Thyroid gland (tissue), 4 donors: Measurements from ENCODE around the gene CD99L2. TPM values are rescaled to one million over a fixed set of nuclear protein-coding genes. Genes with fewer than 3 reads are reported as not detected.

ENCODE experiments used
- DNase-seq, 2 donors: peaks; one replicate each; pipeline ENCODE4 v3.0.0-alpha.2; 2019
- H3K27ac ChIP-seq, 3 donors: fragments of 200-600 bp; sonication (generic); 1 replicate in 2 of 3; 2 replicates in 1 of 3; pipeline ENCODE4 v1.5.1; 2016 to 2019; ENCODE audit warnings: mild to moderate bottlenecking in 1 of 3, moderate library complexity in 1 of 3
- H3K27me3 ChIP-seq: fragments of 200-600 bp; sonication (generic); one replicate; pipeline ENCODE4 v1.5.1; 2019
- H3K36me3 ChIP-seq, 2 donors: fragments of 200-600 bp; sonication (generic); one replicate each; pipeline ENCODE4 v1.5.1; 2016 to 2019
- H3K4me1 ChIP-seq, 2 donors: fragments of 200-600 bp; sonication (generic); one replicate each; pipeline ENCODE4 v1.5.1; 2017 to 2019
- H3K4me3 ChIP-seq, 3 donors: fragments of 200-600 bp; sonication (generic); replicated peaks in 1 of 3; 1 replicate in 2 of 3; 2 replicates in 1 of 3; pipeline ENCODE4 v1.5.1; 2016; ENCODE audit warnings: mild to moderate bottlenecking in 1 of 3
- H3K9me3 ChIP-seq: fragments of 200-600 bp; sonication (generic); one replicate; pipeline ENCODE4 v1.5.1; 2017
- CTCF ChIP-seq, 6 experiments: fragments of 200-600 bp in 3 of 6; fragments of 450-650 bp in 3 of 6; sonication (generic) in 3 of 6; IDR thresholded peaks; one replicate each; pipeline ENCODE4 v1.5.1; 2016 to 2019; ENCODE audit warnings: antibody characterized with exemption in 6 of 6, mild to moderate bottlenecking in 2 of 6, inconsistent platforms in 1 of 6, moderate library complexity in 1 of 6
- POLR2A ChIP-seq, 2 donors: fragments of 450-650 bp; IDR thresholded peaks; one replicate each; pipeline ENCODE4 v1.6.1; 2017; ENCODE audit warnings: antibody characterized with exemption in 2 of 2, mild to moderate bottlenecking in 2 of 2, moderate library complexity in 1 of 2
- WGBS, 2 donors: methylation state at CpG; one replicate each; pipeline ENCODE4 v1.1.5; 2017; 5-methylcytosine and 5-hydroxymethylcytosine counted together
- intact Hi-C: fragments of 100-400 bp; cut with DNase I; formaldehyde crosslinking; loops from one replicate; pipeline ENCODE4 v1.15.1; 2023
- total RNA-seq, 4 donors: library from RNA; depleted of rRNA; stranded (reverse); fragments of >200 nt; gene quantifications; one replicate each; pipeline ENCODE4 v1.2.3, GENCODE V29; 2016

CD99L2 gene
- total RNA-seq, 4 donors from 2014 or later = 26.4 to 39.1 (median 31.2) TPM

GRCh38 chrX:150771116-150771515 is 127.4 kb downstream of the CD99L2 start:
- Histone ChIP-seq H3K27me3 (no peaks in the 10 kb centered on the region), H3K4me3 (no peak overlapping the region), H3K27ac (no peak overlapping the region), H3K9me3 (no peaks in the 10 kb centered on the region), H3K36me3 (no peaks in the 10 kb centered on the region), H3K4me1 (peaks cover 0 to 5% of the 10 kb centered on the region in 2 donors)
- TF ChIP-seq CTCF (IDR thresholded peaks at IDR 0.05) = no peak
- no CpG with 5 or more reads among the region's 16 CpGs for WGBS, 2 donors
- DNase-seq = no peak
- intact Hi-C loops = loop anchor here (5.0 kb wide), 1 partner anchor 311 kb away; no protein-coding TSS in a partner anchor

GRCh38 chrX:150770623-150771022 is 127.8 kb downstream of the CD99L2 start:
- Histone ChIP-seq H3K4me1 (peaks cover 0 to 5% of the 10 kb centered on the region in 2 donors), H3K27me3 (no peaks in the 10 kb centered on the region), H3K4me3 (no peak overlapping the region), H3K27ac (no peak overlapping the region), H3K36me3 (no peaks in the 10 kb centered on the region), H3K9me3 (no peaks in the 10 kb centered on the region)
- WGBS, 2 donors = no CpG with 5 or more reads among the region's 17 CpGs
- intact Hi-C loops = loop anchor here (5.0 kb wide), 1 partner anchor 312 kb away; no protein-coding TSS in a partner anchor
- no peak for DNase-seq
- TF ChIP-seq POLR2A (IDR thresholded peaks at IDR 0.05) = no peak
- no peak for TF ChIP-seq CTCF (IDR thresholded peaks at IDR 0.05)

- Histone ChIP-seq H3K27ac (no peak overlapping the region), H3K36me3 (no peaks in the 10 kb centered on the region), H3K4me3 (no peak overlapping the region), H3K4me1 (peaks cover 0 to 5% of the 10 kb centered on the region in 2 donors), H3K9me3 (no peaks in the 10 kb centered on the region), H3K27me3 (no peaks in the 10 kb centered on the region)
- intact Hi-C loops = no loop called here
- DNase-seq = no peak
- 93% methylated on average over 6 of the region's 13 CpGs; no CpG with 5 or more reads in 1 of the 2 donors for WGBS, 2 donors
- no peak for TF ChIP-seq CTCF (IDR thresholded peaks at IDR 0.05)
- TF ChIP-seq POLR2A (IDR thresholded peaks at IDR 0.05) = no peak
These were observed 129.1 kb downstream of the CD99L2 start for GRCh38 chrX:150769408-150769807.

GRCh38 chrX:150768580-150769190 is 129.8 kb downstream of the CD99L2 start:
- intact Hi-C loops = no loop called here
- no peaks in the 10 kb centered on the region for H3K9me3 ChIP-seq
- H3K27me3 ChIP-seq = no peaks in the 10 kb centered on the region
- no peak for TF ChIP-seq CTCF (IDR thresholded peaks at IDR 0.05)
- no peak for TF ChIP-seq POLR2A (IDR thresholded peaks at IDR 0.05)
- no peak for DNase-seq
- no peak overlapping the region for H3K4me3 ChIP-seq
- 92 to 98% methylated on average over 2 to 17 of the region's 19 CpGs for WGBS, 2 donors
- H3K4me1 ChIP-seq = peaks cover 0 to 5% of the 10 kb centered on the region in 2 donors
- no peaks in the 10 kb centered on the region for H3K36me3 ChIP-seq
- H3K27ac ChIP-seq = no peak overlapping the region

- WGBS, 2 donors = 96 to 97% methylated on average over 8 to 10 of the region's 10 CpGs
- no peak overlapping the region for H3K27ac ChIP-seq
- intact Hi-C loops = no loop called here
- no peak for DNase-seq
- H3K36me3 ChIP-seq = no peaks in the 10 kb centered on the region
- no peak overlapping the region for H3K4me3 ChIP-seq
- TF ChIP-seq CTCF (IDR thresholded peaks at IDR 0.05) = no peak
- TF ChIP-seq POLR2A (IDR thresholded peaks at IDR 0.05) = no peak
- H3K4me1 ChIP-seq = peaks cover 0 to 5% of the 10 kb centered on the region in 2 donors
- H3K27me3 ChIP-seq = no peaks in the 10 kb centered on the region
- no peaks in the 10 kb centered on the region for H3K9me3 ChIP-seq
These were observed 130.4 kb downstream of the CD99L2 start for GRCh38 chrX:150768132-150768485.
